ENCODE data around the gene KPNA2. TPM values are rescaled to one million over a fixed set of nuclear protein-coding genes. Genes with fewer than 3 reads are reported as not detected.

Gene KPNA2
- total and polyA plus RNA-seq, 9 of the 15 experiments (the other 6 are each of a cell fraction or from before 2014, with no cell fraction given) = 132 to 984 (median 241) TPM

DNA sequence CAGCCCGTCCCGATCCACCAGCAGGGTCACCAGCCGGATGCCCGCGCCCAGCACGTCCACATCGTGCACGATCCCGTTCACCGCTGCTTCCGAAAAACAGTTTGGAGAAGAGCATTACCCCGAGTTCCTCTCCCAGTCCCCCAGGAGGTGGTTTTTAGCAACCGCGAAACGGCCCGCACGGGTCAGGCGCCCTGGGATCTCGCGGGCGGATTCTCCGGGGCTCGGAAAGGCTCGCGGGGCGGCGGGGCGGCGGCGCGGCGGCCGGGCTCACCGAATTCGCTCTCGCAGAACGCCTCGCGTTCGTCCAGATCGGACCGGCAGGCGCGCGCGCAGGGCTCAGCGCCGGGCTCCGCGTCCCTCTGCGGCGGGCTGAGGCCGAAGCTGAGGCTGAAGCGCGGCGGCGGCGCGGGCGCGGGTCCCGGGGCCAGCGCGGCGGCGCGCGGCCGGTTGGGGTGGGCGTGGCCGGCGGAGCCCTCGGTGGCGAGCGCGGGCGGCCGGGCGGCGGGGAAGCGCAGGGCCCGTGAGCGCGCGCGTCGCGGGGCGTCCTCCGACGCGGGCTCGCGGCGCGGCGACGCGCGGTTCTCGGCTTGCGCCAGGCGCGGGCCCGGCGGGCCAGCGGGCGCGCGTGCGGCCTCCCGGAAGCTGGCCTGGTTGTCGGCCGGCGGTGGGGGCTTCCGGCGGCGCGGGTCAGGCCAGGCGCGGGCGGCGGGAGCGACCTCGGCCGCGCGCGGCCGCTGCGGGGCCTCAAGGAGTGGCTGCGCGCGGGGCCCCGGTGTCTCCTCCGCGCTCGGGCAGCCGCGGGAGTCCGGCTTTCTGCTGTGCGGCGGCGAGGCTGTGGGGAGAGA, 42.2 kb upstream of the KPNA2 start (continued):
- TF ChIP-seq, protein P1, sequence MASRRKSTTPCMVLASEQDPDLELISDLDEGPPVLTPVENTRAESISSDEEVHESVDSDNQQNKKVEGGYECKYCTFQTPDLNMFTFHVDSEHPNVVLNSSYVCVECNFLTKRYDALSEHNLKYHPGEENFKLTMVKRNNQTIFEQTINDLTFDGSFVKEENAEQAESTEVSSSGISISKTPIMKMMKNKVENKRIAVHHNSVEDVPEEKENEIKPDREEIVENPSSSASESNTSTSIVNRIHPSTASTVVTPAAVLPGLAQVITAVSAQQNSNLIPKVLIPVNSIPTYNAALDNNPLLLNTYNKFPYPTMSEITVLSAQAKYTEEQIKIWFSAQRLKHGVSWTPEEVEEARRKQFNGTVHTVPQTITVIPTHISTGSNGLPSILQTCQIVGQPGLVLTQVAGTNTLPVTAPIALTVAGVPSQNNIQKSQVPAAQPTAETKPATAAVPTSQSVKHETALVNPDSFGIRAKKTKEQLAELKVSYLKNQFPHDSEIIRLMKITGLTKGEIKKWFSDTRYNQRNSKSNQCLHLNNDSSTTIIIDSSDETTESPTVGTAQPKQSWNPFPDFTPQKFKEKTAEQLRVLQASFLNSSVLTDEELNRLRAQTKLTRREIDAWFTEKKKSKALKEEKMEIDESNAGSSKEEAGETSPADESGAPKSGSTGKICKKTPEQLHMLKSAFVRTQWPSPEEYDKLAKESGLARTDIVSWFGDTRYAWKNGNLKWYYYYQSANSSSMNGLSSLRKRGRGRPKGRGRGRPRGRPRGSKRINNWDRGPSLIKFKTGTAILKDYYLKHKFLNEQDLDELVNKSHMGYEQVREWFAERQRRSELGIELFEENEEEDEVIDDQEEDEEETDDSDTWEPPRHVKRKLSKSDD (conservative IDR thresholded peaks at IDR 0.05; ENCODE audit: low read length) = no peak
- no peak for TF ChIP-seq CBX2 (IDR thresholded peaks at IDR 0.05; ENCODE audit: insufficient read depth, low read length, poor library complexity, severe bottlenecking)
- TF ChIP-seq NELFE (IDR thresholded peaks at IDR 0.05; ENCODE audit: insufficient read depth, insufficient read length) = no peak
- TF ChIP-seq, protein P2, sequence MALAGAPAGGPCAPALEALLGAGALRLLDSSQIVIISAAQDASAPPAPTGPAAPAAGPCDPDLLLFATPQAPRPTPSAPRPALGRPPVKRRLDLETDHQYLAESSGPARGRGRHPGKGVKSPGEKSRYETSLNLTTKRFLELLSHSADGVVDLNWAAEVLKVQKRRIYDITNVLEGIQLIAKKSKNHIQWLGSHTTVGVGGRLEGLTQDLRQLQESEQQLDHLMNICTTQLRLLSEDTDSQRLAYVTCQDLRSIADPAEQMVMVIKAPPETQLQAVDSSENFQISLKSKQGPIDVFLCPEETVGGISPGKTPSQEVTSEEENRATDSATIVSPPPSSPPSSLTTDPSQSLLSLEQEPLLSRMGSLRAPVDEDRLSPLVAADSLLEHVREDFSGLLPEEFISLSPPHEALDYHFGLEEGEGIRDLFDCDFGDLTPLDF (CRISPR knock-in tag; IDR thresholded peaks at IDR 0.05) = no peak
- no peak for TF ChIP-seq ZBTB17 (CRISPR knock-in tag; IDR thresholded peaks at IDR 0.05)
- no peak for TF ChIP-seq CBX1 (IDR thresholded peaks at IDR 0.05; ENCODE audit: low read depth)
- TF ChIP-seq, protein P3, sequence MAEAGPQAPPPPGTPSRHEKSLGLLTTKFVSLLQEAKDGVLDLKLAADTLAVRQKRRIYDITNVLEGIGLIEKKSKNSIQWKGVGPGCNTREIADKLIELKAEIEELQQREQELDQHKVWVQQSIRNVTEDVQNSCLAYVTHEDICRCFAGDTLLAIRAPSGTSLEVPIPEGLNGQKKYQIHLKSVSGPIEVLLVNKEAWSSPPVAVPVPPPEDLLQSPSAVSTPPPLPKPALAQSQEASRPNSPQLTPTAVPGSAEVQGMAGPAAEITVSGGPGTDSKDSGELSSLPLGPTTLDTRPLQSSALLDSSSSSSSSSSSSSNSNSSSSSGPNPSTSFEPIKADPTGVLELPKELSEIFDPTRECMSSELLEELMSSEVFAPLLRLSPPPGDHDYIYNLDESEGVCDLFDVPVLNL (CRISPR knock-in tag; IDR thresholded peaks at IDR 0.05; ENCODE audit: low read depth) = no peak
- TF ChIP-seq MYC (IDR thresholded peaks at IDR 0.05; ENCODE audit: low read depth, low read length) = no peak
- no peak for TF ChIP-seq MYC (CRISPR knock-in tag; IDR thresholded peaks at IDR 0.05; ENCODE audit: borderline replicate concordance, low read depth)
- no peak for TF ChIP-seq ZNF561 (CRISPR knock-in tag; conservative IDR thresholded peaks at IDR 0.05)
- no peak for TF ChIP-seq ZNF24 (IDR thresholded peaks at IDR 0.05)
- TF ChIP-seq, protein P4, sequence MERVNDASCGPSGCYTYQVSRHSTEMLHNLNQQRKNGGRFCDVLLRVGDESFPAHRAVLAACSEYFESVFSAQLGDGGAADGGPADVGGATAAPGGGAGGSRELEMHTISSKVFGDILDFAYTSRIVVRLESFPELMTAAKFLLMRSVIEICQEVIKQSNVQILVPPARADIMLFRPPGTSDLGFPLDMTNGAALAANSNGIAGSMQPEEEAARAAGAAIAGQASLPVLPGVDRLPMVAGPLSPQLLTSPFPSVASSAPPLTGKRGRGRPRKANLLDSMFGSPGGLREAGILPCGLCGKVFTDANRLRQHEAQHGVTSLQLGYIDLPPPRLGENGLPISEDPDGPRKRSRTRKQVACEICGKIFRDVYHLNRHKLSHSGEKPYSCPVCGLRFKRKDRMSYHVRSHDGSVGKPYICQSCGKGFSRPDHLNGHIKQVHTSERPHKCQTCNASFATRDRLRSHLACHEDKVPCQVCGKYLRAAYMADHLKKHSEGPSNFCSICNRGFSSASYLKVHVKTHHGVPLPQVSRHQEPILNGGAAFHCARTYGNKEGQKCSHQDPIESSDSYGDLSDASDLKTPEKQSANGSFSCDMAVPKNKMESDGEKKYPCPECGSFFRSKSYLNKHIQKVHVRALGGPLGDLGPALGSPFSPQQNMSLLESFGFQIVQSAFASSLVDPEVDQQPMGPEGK (CRISPR knock-in tag; IDR thresholded peaks at IDR 0.05; ENCODE audit: borderline replicate concordance) = no peak
- TF ChIP-seq ZNF764 (CRISPR knock-in tag; IDR thresholded peaks at IDR 0.05; ENCODE audit: low read depth) = no peak
- TF ChIP-seq, protein P5, sequence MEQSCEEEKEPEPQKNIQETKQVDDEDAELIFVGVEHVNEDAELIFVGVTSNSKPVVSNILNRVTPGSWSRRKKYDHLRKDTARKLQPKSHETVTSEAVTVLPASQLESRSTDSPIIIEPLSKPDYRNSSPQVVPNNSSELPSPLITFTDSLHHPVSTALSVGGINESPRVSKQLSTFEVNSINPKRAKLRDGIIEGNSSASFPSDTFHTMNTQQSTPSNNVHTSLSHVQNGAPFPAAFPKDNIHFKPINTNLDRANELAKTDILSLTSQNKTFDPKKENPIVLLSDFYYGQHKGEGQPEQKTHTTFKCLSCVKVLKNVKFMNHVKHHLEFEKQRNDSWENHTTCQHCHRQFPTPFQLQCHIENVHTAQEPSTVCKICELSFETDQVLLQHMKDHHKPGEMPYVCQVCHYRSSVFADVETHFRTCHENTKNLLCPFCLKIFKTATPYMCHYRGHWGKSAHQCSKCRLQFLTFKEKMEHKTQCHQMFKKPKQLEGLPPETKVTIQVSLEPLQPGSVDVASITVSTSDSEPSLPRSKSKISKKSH (CRISPR knock-in tag; IDR thresholded peaks at IDR 0.05) = no peak

Measured in K562 (cell line).